GM21723 (cell line): ENCODE data around the gene COL11A1.
"Not testable (repeated sequence)": the region's sequence is repeated elsewhere in the genome, so short reads cannot be mapped to it uniquely, and the experiment has no call there.

Source experiments
- ATAC-seq: cut with Tn5 transposase; IDR thresholded peaks from one replicate; pipeline ENCODE4 v1.9.1; 2021; ENCODE audit warnings: mild to moderate bottlenecking, moderate library complexity; ENCODE audit not compliant: unreplicated experiment

The COL11A1 gene

DNA sequence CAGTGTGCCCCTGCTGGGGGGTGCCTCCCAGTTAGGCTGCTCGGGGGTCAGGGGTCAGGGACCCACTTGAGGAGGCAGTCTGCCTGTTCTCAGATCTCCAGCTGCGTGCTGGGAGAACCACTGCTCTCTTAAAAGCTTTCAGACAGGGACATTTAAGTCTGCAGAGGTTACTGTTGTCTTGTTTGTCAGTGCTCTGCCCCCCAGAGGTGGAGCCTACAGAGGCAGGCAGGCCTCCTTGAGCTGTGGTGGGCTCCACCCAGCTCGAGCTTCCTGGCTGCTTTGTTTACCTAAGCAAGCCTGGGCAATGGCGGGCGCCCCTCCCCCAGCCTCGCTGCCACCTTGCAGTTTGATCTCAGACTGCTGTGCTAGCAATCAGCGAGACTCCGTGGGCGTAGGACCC, 175.0 kb downstream of the COL11A1 start:
- not testable (repeated sequence) for ATAC-seq

DNA sequence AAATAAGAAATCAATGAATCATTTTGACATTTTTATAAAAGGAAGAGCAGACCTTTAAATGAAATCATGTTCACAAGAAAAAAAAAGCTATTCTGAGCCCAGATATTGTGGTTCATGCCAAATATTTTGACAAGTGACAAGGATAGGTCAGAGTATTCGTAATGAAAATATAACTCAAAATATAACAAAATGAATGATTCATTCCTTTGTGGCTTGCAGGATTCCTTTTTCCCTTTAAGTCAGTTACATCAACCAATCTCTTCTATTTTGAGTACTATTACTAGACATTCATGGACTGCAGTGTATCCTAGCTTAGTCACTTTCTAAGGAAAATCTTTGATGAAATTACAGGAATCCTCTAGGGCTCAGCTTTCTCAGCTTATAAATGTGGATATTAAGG, 188.7 kb downstream of the COL11A1 start:
- no peak for ATAC-seq

DNA sequence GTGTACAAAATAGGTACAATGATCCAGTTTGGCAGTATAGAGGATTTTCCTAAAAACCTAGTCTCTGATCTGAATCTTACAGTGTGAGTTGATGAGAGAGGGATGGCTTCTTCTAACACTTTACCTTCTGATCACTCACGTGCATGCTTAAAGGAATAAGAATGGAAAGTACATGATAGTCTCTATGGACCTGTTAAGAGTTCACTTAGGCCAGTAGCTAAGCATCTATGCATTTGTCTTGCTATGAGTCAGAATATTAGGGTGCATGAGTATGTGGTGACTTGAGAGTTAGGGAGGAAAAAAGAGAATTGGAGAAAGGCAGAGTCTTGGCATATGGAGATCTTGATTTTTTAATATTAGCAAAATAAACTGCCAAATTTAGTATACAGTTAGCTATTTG, 206.3 kb downstream of the COL11A1 start:
- ATAC-seq, result no peak

DNA sequence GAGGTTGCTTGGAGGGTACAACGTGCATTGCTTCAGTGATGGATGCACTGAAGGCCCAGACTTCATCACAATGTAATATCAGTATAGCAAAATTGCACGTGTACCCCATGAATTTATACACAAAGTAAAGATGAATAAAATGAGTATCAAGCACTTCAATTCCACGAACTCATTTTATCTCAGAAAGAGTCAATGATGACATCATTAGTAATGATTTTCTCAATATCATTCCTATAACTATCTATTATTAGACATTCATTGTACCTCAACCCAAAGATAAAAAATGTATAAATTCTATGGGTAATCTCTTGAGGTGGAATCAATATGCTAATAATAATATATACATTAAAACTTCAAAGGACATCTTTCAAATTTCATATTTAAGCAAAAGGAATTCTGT, 208.4 kb downstream of the COL11A1 start:
- ATAC-seq, result no peak

DNA sequence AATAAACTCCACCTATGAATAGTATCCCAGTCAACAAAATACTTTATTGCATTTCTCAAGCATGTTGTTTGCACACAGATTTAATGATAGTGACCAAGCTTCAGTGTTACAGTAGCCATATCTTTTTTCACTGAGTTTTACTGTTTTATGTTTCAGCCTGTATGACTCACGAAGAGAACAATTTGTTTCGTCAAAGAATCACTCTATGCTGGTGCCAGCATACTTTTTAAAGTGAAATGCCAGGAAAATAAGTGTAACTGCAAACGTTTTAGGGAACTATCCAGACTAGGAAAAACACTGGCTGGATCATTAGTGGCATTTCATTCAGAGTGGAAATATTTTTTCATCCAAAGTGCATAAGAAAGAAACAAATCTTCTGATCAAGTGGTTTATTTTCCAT, 210.8 kb downstream of the COL11A1 start:
- no peak for ATAC-seq

DNA sequence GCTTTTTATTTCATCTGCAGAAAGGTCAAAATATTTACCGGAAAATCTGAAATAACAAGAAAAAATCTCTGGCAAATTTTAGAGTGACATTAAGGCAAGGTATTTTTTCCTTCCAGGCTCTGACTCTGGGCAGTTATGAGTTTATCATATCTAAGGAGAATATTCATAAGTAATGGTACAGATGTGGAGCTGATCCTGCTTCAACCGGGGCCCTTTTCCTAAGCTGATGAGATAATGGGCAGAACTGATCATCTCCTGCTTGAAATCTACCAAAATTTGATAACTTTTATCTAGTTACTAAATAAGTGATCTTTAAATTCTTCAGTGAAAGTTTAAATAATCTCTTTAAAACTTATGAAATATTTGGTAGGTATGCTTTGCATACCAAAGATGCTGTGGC, 211.6 kb downstream of the COL11A1 start:
- no peak for ATAC-seq

DNA sequence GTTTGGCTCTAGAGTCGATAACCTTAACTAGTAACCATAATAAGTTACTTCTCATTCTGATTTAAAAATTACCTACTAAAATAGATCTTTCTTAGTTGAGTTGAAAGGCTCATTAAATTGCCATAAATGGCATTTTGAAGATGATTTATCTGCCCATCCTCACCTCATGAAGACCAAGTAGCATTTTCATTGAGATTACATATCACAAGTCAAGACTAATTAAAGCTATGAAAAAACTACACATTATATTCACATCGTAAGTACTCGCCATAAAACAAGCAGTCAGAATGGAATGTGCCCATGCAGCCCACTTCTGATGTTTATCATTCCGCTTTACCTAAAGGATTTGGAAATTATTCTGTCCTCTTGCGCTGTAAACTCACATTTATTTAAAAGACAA, 212.0 kb downstream of the COL11A1 start:
- ATAC-seq, result no peak

DNA sequence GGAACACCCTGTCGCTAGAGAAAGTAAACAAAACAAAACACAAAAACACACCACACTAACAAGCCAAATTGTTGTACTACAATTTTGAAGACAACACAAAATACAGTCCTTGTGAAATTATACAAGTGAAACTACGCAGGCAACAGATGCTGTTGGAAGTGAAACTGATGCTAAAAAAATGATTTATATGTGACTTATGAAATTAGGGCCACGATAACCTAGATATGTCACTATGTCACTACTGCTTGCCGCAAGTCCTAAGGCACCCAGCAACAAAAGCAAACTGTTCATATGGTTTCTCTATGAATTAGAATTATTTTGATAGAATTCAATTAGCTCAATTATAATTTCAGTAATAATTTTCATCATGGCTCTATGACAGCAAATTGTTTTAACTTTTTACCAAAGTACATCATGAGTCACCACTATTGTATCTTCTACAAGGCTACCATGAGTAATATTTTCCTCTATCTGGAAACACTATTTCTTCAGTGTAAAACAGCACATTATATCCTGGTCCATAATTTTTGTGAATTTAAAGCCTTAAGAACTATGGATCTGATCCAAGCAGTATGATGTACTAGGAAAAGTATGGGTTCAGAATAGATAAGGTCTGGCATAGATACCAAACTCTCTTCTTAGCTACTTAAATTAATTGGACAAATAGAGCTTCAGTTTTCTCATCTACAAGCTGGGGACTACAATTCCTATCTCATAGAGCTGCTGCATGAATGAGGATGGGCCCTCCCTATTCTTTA, 216.3 kb downstream of the COL11A1 start:
- no peak for ATAC-seq

DNA sequence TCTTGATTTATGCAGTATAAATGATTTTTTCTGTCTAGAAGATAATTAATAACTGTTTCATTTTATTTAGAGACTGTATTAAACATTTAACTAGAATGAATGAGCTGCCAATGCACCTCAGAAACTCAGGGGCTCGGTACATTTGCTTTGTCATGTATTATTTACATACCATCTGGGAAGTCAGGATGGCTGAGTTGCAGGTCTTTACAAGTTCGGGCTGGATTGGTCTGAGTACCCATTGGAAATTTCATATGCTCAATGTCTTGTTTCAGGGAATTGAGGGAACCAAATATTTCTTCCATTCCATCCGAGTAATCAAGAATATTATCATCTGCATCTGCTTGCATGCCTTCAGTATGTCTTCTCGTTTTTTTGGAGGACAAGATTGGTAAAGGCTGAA, 221.7 kb downstream of the COL11A1 start:
- ATAC-seq, result no peak

DNA sequence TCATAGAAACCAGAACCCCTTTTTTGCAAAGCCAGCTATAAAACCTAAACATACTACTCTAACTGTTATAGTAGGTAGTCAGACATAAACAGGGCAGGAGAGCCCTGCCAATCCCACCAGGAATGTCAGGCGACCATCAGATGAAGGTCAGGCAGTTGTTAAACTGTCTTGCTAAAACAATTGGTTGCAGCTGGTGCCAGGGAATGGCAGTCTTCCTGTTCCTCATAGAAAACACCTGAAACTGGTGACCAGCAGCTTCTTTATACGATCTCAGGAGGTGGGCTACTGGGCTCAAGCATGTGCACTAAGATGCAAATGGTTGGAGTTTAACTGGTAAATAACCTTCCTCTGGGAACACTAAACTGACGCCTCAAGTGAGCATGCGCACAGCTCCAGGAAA, 224.1 kb downstream of the COL11A1 start:
- no peak for ATAC-seq

DNA sequence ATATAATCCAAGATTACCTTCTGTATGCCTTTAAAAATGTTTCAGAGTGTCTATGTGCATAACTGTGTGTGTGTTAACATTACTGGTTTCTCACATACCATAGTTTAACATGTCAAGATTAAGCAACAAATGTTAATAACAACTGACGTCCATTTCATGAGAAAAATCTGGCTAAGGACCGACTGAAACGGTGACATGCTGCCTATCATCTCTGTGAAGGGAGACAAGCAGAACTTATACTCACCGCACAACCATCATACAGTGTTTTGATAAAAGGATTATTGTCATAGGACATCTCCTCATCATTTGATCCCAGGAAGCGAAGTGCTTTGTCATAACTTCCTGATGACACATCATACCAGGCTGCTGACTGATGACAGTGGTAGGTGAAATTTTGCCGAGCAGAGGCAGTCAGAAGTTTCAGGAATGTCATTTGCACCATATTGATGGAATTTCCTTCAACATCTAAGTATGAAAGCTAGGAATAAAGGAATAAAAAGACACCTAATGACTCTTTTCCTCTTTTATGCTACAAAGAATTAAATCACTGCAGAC, 228.8 kb downstream of the COL11A1 start:
- ATAC-seq, result no peak

DNA sequence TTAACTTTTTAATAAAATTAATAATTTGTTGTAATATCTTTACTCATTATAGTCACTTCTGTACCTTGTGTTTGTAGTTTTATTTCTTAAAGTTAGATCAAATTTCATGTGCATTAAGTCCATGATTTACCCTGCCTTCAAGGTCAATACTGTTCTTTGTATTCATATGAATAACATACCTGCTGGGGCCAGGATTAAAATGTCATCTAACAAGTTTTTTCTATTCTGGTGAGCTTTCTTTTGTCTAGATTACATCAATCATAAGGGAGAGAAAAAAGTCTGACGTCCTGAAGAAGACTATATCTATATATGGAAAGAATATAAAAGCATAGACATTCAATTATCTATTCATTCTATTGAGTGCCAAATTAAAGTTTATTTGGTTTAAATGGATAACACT, 232.6 kb downstream of the COL11A1 start:
- ATAC-seq, result no peak

DNA sequence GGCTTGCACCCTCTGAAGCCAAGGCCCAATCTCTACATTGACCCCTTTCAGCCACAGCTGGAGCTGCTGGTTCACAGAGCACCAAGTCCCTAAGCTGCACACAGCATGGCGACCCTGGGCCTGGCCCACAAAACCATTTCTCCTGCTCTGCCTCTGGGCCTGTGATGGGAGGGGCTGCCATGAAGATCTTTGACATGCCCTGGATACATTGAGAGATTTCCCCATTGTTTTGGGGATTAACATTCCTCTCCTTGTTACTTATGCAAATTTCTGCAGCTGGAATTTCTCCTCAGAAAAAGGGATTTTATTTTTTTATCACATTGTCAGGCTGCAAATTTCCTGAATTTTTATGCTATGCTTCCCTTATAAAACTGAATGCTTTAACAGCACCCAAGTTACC, 235.8 kb downstream of the COL11A1 start:
- ATAC-seq, result no peak

DNA sequence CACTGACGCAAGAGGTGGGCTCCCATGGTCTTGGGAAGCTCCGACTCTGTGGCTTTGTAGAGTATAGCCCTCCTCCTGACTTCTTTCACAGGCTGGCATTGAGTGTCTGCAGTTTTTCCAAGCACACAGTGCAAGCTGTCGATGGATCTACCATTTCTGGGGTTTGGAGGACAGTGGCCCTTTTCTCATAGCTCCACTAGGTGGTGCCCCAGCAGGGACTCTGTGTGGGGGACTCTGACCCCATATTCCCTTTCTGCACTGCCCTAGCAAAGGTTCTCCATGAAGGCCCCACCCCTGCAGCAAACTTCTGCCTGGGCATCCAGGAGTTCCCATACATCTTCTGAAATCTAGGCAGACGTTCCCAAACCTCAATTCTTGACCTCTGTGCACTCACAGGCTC, 236.2 kb downstream of the COL11A1 start:
- no peak for ATAC-seq

DNA sequence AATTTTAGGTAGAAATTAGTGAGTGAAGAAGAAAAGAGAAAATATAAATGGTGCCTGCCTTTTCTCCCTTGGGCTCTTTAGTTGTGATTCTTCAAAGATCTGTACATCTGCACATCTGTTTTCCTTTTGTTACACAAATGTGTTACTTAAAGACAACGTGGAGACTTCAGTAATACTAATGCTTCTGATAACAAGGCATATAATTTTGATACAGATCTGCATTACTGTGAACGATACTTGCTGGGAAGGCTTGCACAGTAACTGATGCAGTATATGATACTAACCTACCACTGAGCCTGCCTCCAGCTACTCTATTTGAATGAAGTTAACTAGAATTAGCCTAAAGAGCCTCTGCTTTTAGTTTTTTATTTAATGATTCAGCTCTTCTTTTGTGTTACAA, 244.6 kb downstream of the COL11A1 start:
- ATAC-seq, result no peak

DNA sequence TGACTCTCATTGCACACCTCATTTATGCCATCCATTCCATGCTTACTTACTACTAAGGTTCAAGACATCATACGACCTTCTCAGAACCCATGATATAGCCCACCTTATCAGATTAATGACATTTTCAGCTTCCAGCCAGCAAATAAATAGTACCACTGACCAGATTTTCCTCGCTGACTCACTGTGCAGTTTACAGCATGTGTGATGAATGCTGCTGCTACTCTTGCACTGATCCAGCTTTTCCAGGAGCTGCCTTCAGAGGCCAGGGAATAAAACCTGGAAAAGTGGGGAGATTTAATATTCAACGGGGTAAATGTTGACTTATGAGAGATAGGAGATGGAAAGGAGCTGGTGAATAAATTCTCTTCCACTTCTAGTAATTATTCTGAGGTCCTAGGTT, 247.1 kb downstream of the COL11A1 start:
- ATAC-seq, result no peak

DNA sequence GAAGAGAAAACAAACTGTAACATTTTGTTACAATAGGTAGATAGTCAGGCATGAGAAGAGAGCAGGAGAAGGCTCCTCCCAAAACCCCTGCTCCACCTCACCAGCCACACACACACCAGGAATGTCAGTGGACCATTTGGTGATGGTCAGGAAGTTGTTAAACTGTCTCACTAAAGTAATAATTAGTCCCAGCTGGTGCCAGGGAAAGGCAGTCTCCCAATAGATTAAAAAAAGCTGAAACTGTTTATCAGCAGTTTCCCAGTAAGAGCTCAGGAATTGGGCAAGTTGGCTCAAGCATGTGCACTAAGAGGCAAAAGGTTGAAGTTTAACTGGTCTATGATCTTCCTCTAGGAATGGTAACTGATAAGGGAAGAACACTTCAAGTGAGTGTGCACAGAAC, 249.6 kb downstream of the COL11A1 start:
- no peak for ATAC-seq

DNA sequence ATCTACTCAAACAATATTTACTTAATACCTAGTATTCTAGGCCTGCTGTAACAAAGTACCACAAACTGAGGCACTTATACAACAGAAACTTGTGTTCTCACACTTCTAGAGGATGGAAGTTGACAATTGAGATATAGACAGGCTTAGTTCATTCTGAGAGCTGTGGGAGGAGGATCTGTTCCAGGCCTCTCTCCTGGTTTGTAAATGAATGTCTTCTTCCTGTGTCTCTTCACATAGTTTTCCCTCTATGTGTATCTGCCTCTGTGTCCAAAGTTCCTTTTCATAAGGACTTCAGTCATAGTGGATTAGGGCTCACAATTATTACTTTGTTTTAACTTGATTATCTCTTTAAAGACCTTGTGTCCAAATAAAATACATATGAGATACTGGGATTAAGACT, 251.1 kb downstream of the COL11A1 start:
- ATAC-seq, result no peak

DNA sequence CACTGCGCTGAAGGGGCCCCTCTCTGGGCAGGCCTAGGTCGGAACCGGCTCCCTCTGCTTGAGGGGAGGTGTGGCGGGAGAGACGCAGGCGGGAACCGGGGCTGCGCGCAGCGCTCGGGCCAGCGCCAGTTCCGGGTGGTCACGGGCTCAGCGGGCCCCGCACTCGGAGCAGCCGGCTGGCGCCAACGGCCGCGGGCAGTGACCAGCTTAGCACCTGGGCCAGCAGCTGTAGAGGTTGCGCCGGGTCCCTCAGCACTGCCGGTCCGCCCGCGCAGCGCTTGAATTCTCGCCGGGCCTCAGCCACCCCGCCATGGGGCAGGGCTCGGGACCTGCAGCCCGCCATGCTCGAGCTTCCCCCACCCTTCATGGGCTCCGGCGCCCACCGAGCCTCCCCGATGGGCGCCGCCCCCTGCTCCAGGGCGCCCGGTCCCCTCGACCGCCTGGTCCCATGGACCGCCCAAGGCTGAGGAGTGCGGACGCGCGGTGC, 254.6 kb downstream of the COL11A1 start:
- ATAC-seq, result no peak

DNA sequence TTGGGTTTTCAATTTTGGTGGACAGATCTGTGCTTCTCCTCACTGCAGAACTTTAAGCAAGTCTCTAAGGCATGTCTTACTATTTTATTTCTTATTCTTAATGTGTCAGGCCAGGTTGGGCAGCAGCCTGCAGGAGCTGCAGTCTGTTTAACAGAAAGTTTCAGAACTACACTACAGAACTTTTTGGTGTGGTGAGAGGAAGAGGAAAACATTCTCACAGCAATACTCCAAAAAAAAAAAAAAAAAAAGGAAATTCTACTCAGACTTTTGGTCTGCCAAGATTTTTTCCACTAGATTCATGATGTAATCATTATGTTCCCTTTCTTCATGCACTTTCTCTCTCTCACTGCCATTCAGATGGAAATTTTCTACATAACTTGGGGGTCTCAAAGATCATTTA, 255.2 kb downstream of the COL11A1 start:
- ATAC-seq, result no peak

DNA sequence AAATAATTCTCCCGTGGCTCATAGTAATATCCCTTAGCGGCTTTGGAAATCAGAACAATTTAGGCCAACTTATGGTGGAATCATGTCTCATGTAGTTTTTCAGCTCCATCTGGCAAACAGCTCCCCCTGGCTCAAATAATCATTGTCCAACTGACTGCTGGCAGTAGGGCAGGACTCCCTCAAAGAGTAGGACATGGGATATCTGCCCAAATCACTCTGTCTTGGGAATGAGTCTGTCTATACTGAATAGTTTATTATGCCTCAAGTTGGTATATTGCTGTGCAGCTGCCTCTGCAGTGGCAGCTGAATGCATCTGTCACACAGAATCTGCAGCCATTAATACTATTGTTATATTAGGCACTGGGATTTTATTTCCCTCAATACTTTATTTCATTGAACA, 255.7 kb downstream of the COL11A1 start:
- ATAC-seq, result no peak

DNA sequence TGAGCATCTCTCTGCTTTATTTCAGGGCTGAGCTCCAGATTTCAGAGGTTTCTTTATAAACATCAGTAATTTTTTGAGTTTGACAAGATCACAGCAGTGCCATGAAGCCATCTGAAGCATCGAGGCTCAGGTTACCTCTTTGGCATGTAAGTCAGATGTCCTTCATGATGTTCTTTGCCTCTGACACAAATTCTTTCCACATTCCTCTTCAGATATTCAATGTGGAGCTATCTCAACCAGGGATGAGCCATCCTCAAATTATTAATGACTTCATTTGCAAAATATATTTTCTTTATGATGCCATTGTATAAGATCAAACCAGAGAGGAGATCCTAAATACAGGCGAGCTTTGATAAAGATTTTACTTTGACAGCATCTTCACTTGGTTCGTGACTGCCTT, 256.7 kb downstream of the COL11A1 start:
- ATAC-seq, result no peak

DNA sequence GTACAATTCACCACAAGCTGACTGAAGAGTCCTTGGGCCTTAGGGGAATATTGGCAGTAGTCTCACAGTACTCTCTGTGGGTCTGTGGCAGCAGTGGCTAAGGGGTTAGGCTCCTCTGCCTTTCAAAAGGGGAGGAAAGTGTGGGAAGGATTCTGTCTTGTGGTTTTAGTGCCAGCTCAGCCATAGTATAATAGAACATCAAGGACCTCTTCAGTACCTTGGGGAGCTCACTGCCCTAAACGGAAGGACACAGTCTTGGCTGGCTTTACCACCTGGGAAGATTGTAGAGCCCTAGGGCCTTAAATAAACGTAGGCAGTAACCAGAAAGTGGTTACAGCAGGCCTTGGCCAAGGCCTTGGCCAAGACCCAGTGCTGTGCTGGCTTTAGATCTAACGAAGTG, 265.7 kb downstream of the COL11A1 start:
- ATAC-seq, result no peak
